Left renal pelvis (tissue), 4 donors: Measurements from ENCODE around the gene PPP6R1. TPM values are rescaled to one million over a fixed set of nuclear protein-coding genes. Genes with fewer than 3 reads are reported as not detected.

Experiments used
- DNase-seq, 4 donors: peaks; one replicate each; pipeline ENCODE4 v3.0.0-alpha.2; 2013; ENCODE audit warnings: low read depth in 4 of 4, low spot score in 3 of 4
- polyA plus RNA-seq, 4 donors: library from polyadenylated mRNA; unstranded; fragments of 120-200 nt; gene quantifications; one replicate each; pipeline ENCODE4 v1.2.1, GENCODE V29; 2013; ENCODE audit not compliant: insufficient read length in 4 of 4

The PPP6R1 gene
- polyA plus RNA-seq, 4 donors = 30.0 to 58.5 (median 41.8) TPM

- DNase-seq = no peak
Observed at GRCh38 chr19:55197528-55197927, 61.3 kb downstream of the PPP6R1 start.

- DNase-seq = no peak
Observed at GRCh38 chr19:55196803-55197202, 62.0 kb downstream of the PPP6R1 start.

GRCh38 chr19:55193481-55193880, 65.3 kb downstream of the PPP6R1 start:
- DNase-seq = no peak

GRCh38 chr19:55189403-55189835, 69.4 kb downstream of the PPP6R1 start:
- no peak for DNase-seq

- DNase-seq = no peak
Observed at GRCh38 chr19:55188625-55189024, 70.2 kb downstream of the PPP6R1 start.

GRCh38 chr19:55186080-55186479, 72.7 kb downstream of the PPP6R1 start:
- DNase-seq = no peak

- DNase-seq = no peak
Observed at GRCh38 chr19:55181740-55182139, 77.1 kb downstream of the PPP6R1 start.

Other genes with a start within 250 kb of the PPP6R1 start
- gene GP6, start 220.8 kb downstream of the PPP6R1 start, polyA plus RNA-seq = under 1 TPM; 0.39 to 0.72 (median 0.51) TPM
- 10 to 100 TPM in 3 of 4 donors, 1 to 10 TPM in 1; 9.2 to 25.8 (median 18.7) TPM for gene RDH13, start 195.9 kb downstream of the PPP6R1 start, polyA plus RNA-seq
- gene EPS8L1, start 183.1 kb downstream of the PPP6R1 start, polyA plus RNA-seq = 10 to 100 TPM in 3 of 4 donors, 1 to 10 TPM in 1; 1.5 to 92.9 (median 53.5) TPM
- 100 to 1,000 TPM in 1 of 4 donors, 10 to 100 TPM in 3; 56.8 to 120 (median 69.6) TPM for gene PPP1R12C, start 141.4 kb downstream of the PPP6R1 start, polyA plus RNA-seq
- 1 to 10 TPM; 4.2 to 9.9 (median 5.7) TPM for gene TNNT1, start 109.8 kb downstream of the PPP6R1 start, polyA plus RNA-seq
- gene TNNI3, start 101.3 kb downstream of the PPP6R1 start, polyA plus RNA-seq = 1 to 10 TPM in 3 of 4 donors, under 1 TPM in 1; 0.57 to 5.4 (median 4.5) TPM
- gene DNAAF3, start 92.4 kb downstream of the PPP6R1 start, polyA plus RNA-seq = 10 to 100 TPM in 1 of 4 donors, 1 to 10 TPM in 3; 2.0 to 10.4 (median 7.7) TPM
- gene SYT5, start 78.7 kb downstream of the PPP6R1 start, polyA plus RNA-seq = under 1 TPM; 0.09 to 0.52 (median 0.29) TPM
- 1 to 10 TPM in 1 of 4 donors, under 1 TPM in 3; 0.11 to 2.8 (median 0.26) TPM for gene PTPRH, start 49.5 kb downstream of the PPP6R1 start, polyA plus RNA-seq
- gene TMEM86B, start 30.3 kb downstream of the PPP6R1 start, polyA plus RNA-seq = 1 to 10 TPM; 2.1 to 5.7 (median 4.0) TPM
- gene HSPBP1, start 21.1 kb upstream of the PPP6R1 start, polyA plus RNA-seq = 10 to 100 TPM; 20.7 to 46.5 (median 25.4) TPM
- gene BRSK1, start 25.0 kb upstream of the PPP6R1 start, polyA plus RNA-seq = 10 to 100 TPM; 12.8 to 20.6 (median 15.5) TPM
- 1 to 10 TPM in 2 of 4 donors, under 1 TPM in 2; 0.80 to 2.0 (median 1.0) TPM for gene TMEM150B, start 66.3 kb upstream of the PPP6R1 start, polyA plus RNA-seq
- 10 to 100 TPM; 13.3 to 33.5 (median 17.0) TPM for gene KMT5C, start 80.9 kb upstream of the PPP6R1 start, polyA plus RNA-seq
- gene COX6B2, start 95.7 kb upstream of the PPP6R1 start, polyA plus RNA-seq = 1 to 10 TPM in 2 of 4 donors, under 1 TPM in 2; 0.49 to 1.5 (median 0.83) TPM
- under 1 TPM; 0.13 to 0.31 (median 0.17) TPM for gene GARIN5B, start 104.2 kb upstream of the PPP6R1 start, polyA plus RNA-seq
- gene IL11, start 111.4 kb upstream of the PPP6R1 start, polyA plus RNA-seq = 1 to 10 TPM in 2 of 4 donors, under 1 TPM in 2; 0.79 to 1.7 (median 1.1) TPM
- under 1 TPM in 2 of 4 donors, not detected in 2; 0.72 to 0.76 TPM for gene TMEM190, start 117.8 kb upstream of the PPP6R1 start, polyA plus RNA-seq
- 1 to 10 TPM in 1 of 4 donors, under 1 TPM in 3; 0.31 to 2.2 (median 0.49) TPM for gene TMEM238, start 125.3 kb upstream of the PPP6R1 start, polyA plus RNA-seq
- 1,000 to 10,000 TPM in 2 of 4 donors, 100 to 1,000 TPM in 2; 965 to 1,435 (median 1,000) TPM for gene RPL28, start 126.9 kb upstream of the PPP6R1 start, polyA plus RNA-seq
- gene UBE2S, start 148.8 kb upstream of the PPP6R1 start, polyA plus RNA-seq = 10 to 100 TPM; 42.3 to 56.0 (median 48.8) TPM
- under 1 TPM; 0.13 to 0.33 (median 0.22) TPM for gene SHISA7, start 184.3 kb upstream of the PPP6R1 start, polyA plus RNA-seq
- 10 to 100 TPM; 30.2 to 52.6 (median 33.0) TPM for gene ISOC2, start 202.6 kb upstream of the PPP6R1 start, polyA plus RNA-seq
- gene C19orf85, start 205.7 kb upstream of the PPP6R1 start, polyA plus RNA-seq = not detected
- 1 to 10 TPM; 2.1 to 5.3 (median 3.2) TPM for gene ZNF628, start 217.6 kb upstream of the PPP6R1 start, polyA plus RNA-seq
- gene NAT14, start 226.2 kb upstream of the PPP6R1 start, polyA plus RNA-seq = 10 to 100 TPM; 31.4 to 56.7 (median 46.4) TPM
- 1 to 10 TPM; 1.9 to 7.0 (median 3.1) TPM for gene SSC5D, start 229.4 kb upstream of the PPP6R1 start, polyA plus RNA-seq